Astrocyte of the spinal cord (primary cell): ENCODE results near the gene LPCAT4.
"Not testable (repeated sequence)": the region's sequence is repeated elsewhere in the genome, so short reads cannot be mapped to it uniquely, and the experiment has no call there.

Source experiments
- DNase-seq: peaks from one replicate; pipeline ENCODE4 v3.0.0; 2011; ENCODE audit warnings: low read depth, low spot score
- H3K4me3 ChIP-seq: 2 replicates; pipeline ENCODE4 v1.5.1; 2011; ENCODE audit warnings: low read depth, mild to moderate bottlenecking, low read length, moderate library complexity
- CTCF ChIP-seq: IDR thresholded peaks from 2 replicates; pipeline ENCODE4 v1.5.1; 2012; ENCODE audit warnings: low read depth, mild to moderate bottlenecking, low read length, inconsistent platforms
- in situ Hi-C: cut with HindIII; loops from 2 replicates; pipeline ENCODE4 v1.10.0; 2017; ENCODE audit warnings: low sequenced_read_pairs

The LPCAT4 gene

DNA sequence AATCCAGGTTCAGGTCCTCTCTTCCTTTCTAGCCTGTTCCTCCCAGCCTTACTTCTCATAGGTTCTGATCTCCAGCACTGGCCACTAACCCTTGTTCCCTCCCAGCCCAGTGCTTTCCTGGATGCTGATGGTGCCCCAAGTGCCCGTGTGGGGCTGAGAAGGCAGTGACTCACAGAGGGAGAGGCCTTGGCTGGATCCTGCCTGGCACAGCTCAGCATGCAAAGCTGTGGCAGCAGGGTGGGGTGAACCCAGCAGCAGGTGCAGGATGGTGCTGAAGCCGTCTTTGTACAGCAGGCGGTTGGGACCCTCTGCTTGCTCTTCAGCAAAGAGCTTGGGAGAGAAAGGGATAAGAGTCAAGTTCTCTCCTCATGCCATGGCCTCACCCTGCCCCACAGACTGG is 7.6 kb downstream of the LPCAT4 start:
- in situ Hi-C loops, result no loop called here
- TF ChIP-seq CTCF, result no peak
- H3K4me3 ChIP-seq, result no peak overlapping the region
- DNase-seq, result no peak

DNA sequence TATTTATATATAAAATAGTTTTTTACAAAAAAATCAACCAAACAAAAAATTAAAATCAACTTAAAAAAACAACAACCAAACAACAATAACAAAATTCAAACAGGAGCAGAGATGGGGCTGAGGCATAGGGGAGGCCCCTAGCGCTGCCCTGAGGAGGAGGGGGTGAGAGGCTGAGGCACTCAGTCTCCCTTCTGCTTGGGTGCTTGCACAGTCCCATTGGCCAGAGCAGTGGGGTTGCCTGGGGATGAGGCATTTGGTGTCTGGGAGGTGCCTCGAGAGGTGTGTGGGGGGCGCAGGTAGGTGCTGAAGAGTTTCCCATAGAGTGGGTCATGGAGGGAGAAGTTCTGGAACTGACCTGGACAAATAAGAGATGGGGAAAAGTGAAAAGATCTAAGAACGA is 8.0 kb downstream of the LPCAT4 start:
- TF ChIP-seq CTCF, result no peak
- no peak overlapping the region for H3K4me3 ChIP-seq
- no peak for DNase-seq
- in situ Hi-C loops, result no loop called here

- in situ Hi-C loops, result no loop called here
- DNase-seq, result no peak
- H3K4me3 ChIP-seq, result no peak overlapping the region
- TF ChIP-seq CTCF, result peak; percentile 30
Measured at GRCh38 chr15:34358367-34358766, 8.6 kb downstream of the LPCAT4 start.

DNA sequence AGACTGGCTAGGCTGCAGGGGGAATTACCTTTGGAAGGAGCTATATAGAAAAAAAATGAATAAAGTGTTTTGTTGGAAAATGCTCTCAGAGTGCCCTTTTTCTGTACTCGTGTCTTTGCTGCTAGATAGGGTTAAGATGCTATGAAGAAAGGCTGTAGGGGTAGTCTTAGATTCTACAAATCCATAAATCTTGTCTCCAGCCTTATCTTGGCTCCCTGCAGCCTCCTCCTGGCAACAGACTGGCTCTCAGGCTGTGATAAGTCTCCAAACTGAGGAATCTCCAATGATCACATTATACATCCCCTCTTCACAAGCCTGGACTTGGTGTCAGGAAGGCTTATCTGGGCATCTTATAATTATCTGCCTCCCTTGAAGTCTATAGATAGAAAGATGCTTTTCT is 9.3 kb downstream of the LPCAT4 start:
- no peak for DNase-seq
- no peak for TF ChIP-seq CTCF
- in situ Hi-C loops, result no loop called here
- no peak overlapping the region for H3K4me3 ChIP-seq

GRCh38 chr15:34355241-34355640 is 11.8 kb downstream of the LPCAT4 start:
- no peak for TF ChIP-seq CTCF
- H3K4me3 ChIP-seq, result no peak overlapping the region
- DNase-seq, result no peak
- in situ Hi-C loops, result no loop called here

- no peak overlapping the region for H3K4me3 ChIP-seq
- in situ Hi-C loops, result no loop called here
- DNase-seq, result no peak
- no peak for TF ChIP-seq CTCF
Measured at GRCh38 chr15:34354286-34354685, 12.7 kb downstream of the LPCAT4 start.

- TF ChIP-seq CTCF, result no peak
- in situ Hi-C loops, result no loop called here
- no peak overlapping the region for H3K4me3 ChIP-seq
- DNase-seq, result no peak
Measured at GRCh38 chr15:34353627-34354026, 13.4 kb downstream of the LPCAT4 start.

DNA sequence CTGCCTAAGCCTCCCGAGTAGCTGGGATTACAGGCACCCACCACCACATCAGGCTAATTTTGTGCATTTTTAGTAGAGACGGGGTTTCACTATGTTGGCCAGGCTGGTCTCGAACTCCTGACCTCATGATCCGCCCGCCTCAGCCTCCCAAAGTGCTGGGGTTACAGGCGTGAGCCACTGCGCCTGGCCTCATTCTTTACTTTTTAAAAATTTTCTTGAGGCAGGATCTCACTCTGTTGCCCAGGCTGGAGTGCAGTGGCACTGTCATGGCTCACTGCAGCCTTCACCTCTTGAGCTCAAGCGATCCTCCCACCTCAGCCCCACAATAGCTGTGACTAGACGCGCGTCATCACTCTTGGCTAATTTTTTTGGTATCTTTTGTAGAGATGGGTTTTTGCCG is 14.0 kb downstream of the LPCAT4 start:
- in situ Hi-C loops, DNase-seq, H3K4me3 ChIP-seq: not testable (repeated sequence)
